HepG2 (cell line): ENCODE measurements around the gene POU2F1. TPM values are rescaled to one million over a fixed set of nuclear protein-coding genes. Genes with fewer than 3 reads are reported as not detected.

Experiments
- ATAC-seq: fragments of 200-7000 bp; cut with Tn5 transposase; 3 replicates; pipeline ENCODE4 v1.9.1; 2020; ENCODE audit warnings: mild to moderate bottlenecking, moderate library complexity
- BruUV-seq: library from RNA; stranded (reverse); fragments of 400-500 nt; replicated peaks from 2 replicates; lab custom pipeline; 2021; lab: Mats Ljungman, UMichigan
- CTCF ChIA-PET: fragments of 300-600 bp; formaldehyde crosslinking; extraction: SDS; loops from one replicate; lab custom pipeline; 2021; ENCODE audit warnings: low total read pairs, inconsistent platforms, low intra/inter-chr PET ratio; lab: Yijun Ruan, JAX
- POLR2A ChIA-PET: fragments of 350-600 bp; sonication (Branson Sonifier 250); formaldehyde crosslinking; loops from one replicate; lab custom pipeline; 2020; ENCODE audit warnings: antibody characterized with exemption, inconsistent platforms; lab: Yijun Ruan, JAX
- DNase-seq: peaks from one replicate; pipeline ENCODE4 v3.0.0-alpha.2; 2015; ENCODE audit warnings: low spot score
- FAIRE-seq: peaks from 3 replicates; lab custom pipeline; 2011; peaks lifted over from hg19 to GRCh38; lab: Jason Lieb, UNC
- H2AFZ ChIP-seq: one replicate; pipeline ENCODE4 v1.6.1; 2011; ENCODE audit warnings: low read length, inconsistent platforms
- H3K27ac ChIP-seq: fragments of 300-600 bp; 3 replicates; pipeline ENCODE4 v1.8.0; 2011; ENCODE audit warnings: mixed run types, mild to moderate bottlenecking, mixed read lengths, low read length, inconsistent platforms; ENCODE audit not compliant: insufficient read depth; ENCODE audit errors: extremely low read length
- H3K27me3 ChIP-seq, 2 experiments: fragments of 200-600 bp in 1 of 2; 2 replicates in 1 of 2; 3 replicates in 1 of 2; pipeline versions ENCODE4 v1.6.0 to v1.8.0; 2011; ENCODE audit warnings: low read length in 2 of 2, mild to moderate bottlenecking in 2 of 2, moderate library complexity in 2 of 2, inconsistent platforms in 1 of 2; ENCODE audit not compliant: insufficient read depth in 2 of 2, control insufficient read depth in 1 of 2
- H3K36me3 ChIP-seq, 2 experiments: fragments of 200-600 bp in 1 of 2; replicated peaks in 1 of 2; 2 replicates in 1 of 2; 3 replicates in 1 of 2; pipeline versions ENCODE4 v1.5.1 to v1.8.0; 2011; ENCODE audit warnings: low read length in 2 of 2, inconsistent platforms in 1 of 2; ENCODE audit not compliant: insufficient read depth in 2 of 2, control insufficient read depth in 1 of 2
- H3K4me1 ChIP-seq: 2 replicates; pipeline ENCODE4 v1.5.1; 2012; ENCODE audit warnings: low read length, inconsistent platforms; ENCODE audit not compliant: insufficient read depth
- H3K4me2 ChIP-seq: 2 replicates; pipeline ENCODE4 v1.6.0; 2011; ENCODE audit warnings: low read depth, low read length, inconsistent platforms
- H3K4me3 ChIP-seq, 3 experiments: fragments of 200-600 bp in 1 of 3; sonication (generic), shearing (Covaris generic) in 1 of 3; replicated peaks in 1 of 3; 2 replicates each; pipeline ENCODE4 v1.5.1; 2011 to 2016; ENCODE audit warnings: low read length in 3 of 3, inconsistent platforms in 2 of 3, low read depth in 2 of 3, mild to moderate bottlenecking in 2 of 3, control low read depth in 1 of 3, mixed read lengths in 1 of 3; ENCODE audit not compliant: insufficient read depth in 1 of 3
- H3K79me2 ChIP-seq: one replicate; pipeline ENCODE4 v1.6.1; 2011; ENCODE audit warnings: low read length, inconsistent platforms; ENCODE audit not compliant: insufficient read depth
- H3K9ac ChIP-seq: 2 replicates; pipeline ENCODE4 v1.6.0; 2011; ENCODE audit warnings: mild to moderate bottlenecking, low read depth, low read length, inconsistent platforms; ENCODE audit not compliant: insufficient read depth
- H3K9me3 ChIP-seq: 2 replicates; pipeline ENCODE4 v1.5.1; 2012; ENCODE audit warnings: mild to moderate bottlenecking, low read length
- H4K20me1 ChIP-seq: 2 replicates; pipeline ENCODE4 v1.6.0; 2011; ENCODE audit warnings: inconsistent platforms, mild to moderate bottlenecking, low read length, moderate library complexity; ENCODE audit not compliant: insufficient read depth
- MAZ ChIP-seq, 2 experiments: sonication (generic) in 1 of 2; formaldehyde crosslinking in 1 of 2; IDR thresholded peaks; 2 replicates each; pipeline versions ENCODE4 v1.5.0 to v1.6.1; 2012 to 2020; ENCODE audit warnings: low read depth in 2 of 2, mild to moderate bottlenecking in 2 of 2, borderline replicate concordance in 1 of 2, improper control_type of control experiment in 1 of 2, low read length in 1 of 2, missing genetic modification reagents in 1 of 2, moderate library complexity in 1 of 2
- POLR2G ChIP-seq: fragments of 200-400 bp; formaldehyde crosslinking; IDR thresholded peaks from 2 replicates; pipeline ENCODE4 v1.6.1; 2018; ENCODE audit warnings: mild to moderate bottlenecking, low read depth, low read length, moderate library complexity
- RAD51 ChIP-seq: fragments of 450-650 bp; IDR thresholded peaks from 2 replicates; pipeline ENCODE4 v1.6.1; 2016; ENCODE audit warnings: borderline replicate concordance
- ZNF629 ChIP-seq: sonication (generic); formaldehyde crosslinking; conservative IDR thresholded peaks from 2 replicates; pipeline ENCODE4 v1.5.0; 2020; ENCODE audit warnings: missing genetic modification reagents
- ZNF644 ChIP-seq: IDR thresholded peaks from 2 replicates; pipeline ENCODE4 v1.6.1; 2016; ENCODE audit warnings: low read depth
- WGBS: methylation state at CpG from one replicate; pipeline ENCODE4 v1.1.6; 2017; ENCODE audit warnings: low lambda C conversion rate; 5-methylcytosine and 5-hydroxymethylcytosine counted together
- in situ Hi-C: cut with HindIII; loops from 2 replicates; pipeline ENCODE4 v1.10.0; 2017; ENCODE audit warnings: low pct_unique_long_range_greater_than_20kb; ENCODE audit not compliant: extremely low pct_ligation_motif_present
- intact Hi-C: fragments of 100-400 bp; cut with micrococcal nuclease; formaldehyde crosslinking; loops from one replicate; pipeline ENCODE4 v1.10.0; 2022; ENCODE audit not compliant: unreplicated experiment
- polyA plus RNA-seq, 8 experiments: library from polyadenylated mRNA; depleted of rRNA in 3 of 8; stranded (reverse) in 7 of 8; unstranded in 1 of 8; fragments of >200 nt; fragmentation: Illumina TruSeq in 4 of 8; extraction: Trizol in 4 of 8; gene quantifications; 2 replicates each; pipeline versions ENCODE4 v1.2.1 to v1.2.3, GENCODE V29; 2011 to 2016; ENCODE audit warnings: low read depth in 4 of 8, missing spikeins in 1 of 8, mixed read lengths in 1 of 8; ENCODE audit not compliant: insufficient read depth in 1 of 8
- total RNA-seq, 5 experiments: library from RNA; depleted of rRNA; stranded (reverse); fragments of >200 nt; fragmentation: Illumina TruSeq; extraction: Trizol; gene quantifications; 2 replicates each; pipeline ENCODE4 v1.2.3, GENCODE V29; 2016; ENCODE audit warnings: low read depth in 1 of 5

Gene POU2F1
- total and polyA plus RNA-seq, 2 of the 13 experiments (the other 11 are each of a cell fraction or from before 2014, with no cell fraction given) = 10.2 to 13.0 TPM

DNA sequence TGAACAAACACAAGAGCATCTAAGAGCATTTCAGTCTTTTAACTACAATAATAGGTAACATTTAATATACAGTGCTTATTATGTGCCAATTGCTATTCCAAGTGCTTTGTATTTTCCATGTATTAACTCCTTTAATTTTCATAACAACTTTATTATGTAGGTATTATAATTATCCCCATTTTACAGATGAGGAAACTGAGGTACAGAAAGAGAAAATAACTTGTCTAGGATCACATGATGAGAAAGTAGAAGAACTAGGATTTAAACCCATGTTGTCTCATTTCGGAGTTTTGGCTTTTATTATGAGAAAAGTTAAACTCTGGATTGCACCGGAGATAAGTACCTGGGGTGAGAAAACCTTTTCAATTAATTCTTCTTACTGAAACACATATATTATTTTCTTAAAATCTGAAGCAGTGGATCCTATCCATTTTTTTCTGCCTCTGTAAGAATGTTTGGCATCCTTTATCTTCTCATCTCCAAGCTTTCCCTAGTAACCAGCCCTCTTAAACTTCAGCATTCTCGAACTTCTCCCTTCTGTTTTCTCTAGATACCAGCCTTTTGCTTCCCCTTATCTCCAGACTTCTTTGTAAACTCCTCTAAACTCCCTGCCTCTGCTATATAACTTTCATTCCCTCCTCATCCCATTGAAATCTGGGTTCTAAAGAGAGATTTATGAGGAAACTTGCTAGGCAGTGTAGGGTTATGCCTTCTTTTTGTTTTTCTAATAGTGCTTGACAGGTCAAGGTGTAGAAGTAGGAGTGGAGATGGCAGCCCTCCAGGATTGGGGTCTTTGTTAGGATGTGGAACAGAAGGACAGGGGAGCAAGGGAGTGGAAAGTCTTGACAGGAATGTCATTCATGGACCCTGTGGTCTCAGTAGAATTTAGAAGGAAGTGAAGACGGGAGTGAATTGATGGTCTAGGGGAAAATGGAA is 28.3 kb downstream of the POU2F1 start:
- Histone ChIP-seq H3K79me2 (peaks cover 42% of the 10 kb centered on the region), H3K9me3 (no peaks in the 10 kb centered on the region), H2AFZ (no peak overlapping the region), H4K20me1 (no peaks in the 10 kb centered on the region)
- no TSS peak for BruUV-seq
- no peak for ATAC-seq
- POLR2A ChIA-PET = no interaction called here
- TF ChIP-seq POLR2G = no peak
- TF ChIP-seq ZNF629 (CRISPR knock-in tag) = peak; percentile 41; the same call in 1 of the 2 replicates
- TF ChIP-seq, all 625 proteins: peak for 1
- FAIRE-seq (no peak), DNase-seq (no peak)
- Histone ChIP-seq H3K27me3 (no peaks in the 10 kb centered on the region), H3K36me3 (no peaks in the 10 kb centered on the region), H3K4me3 (no peak overlapping the region), H3K4me1 (peaks cover 16% of the 10 kb centered on the region), H3K4me2 (no peak overlapping the region), H3K27ac (no peak overlapping the region), H3K9ac (no peak overlapping the region)
- WGBS = 96% methylated on average over 4 of the region's 4 CpGs
- CTCF ChIA-PET = no interaction called here
- intact Hi-C loops = no loop called here
- in situ Hi-C loops = no loop called here

DNA sequence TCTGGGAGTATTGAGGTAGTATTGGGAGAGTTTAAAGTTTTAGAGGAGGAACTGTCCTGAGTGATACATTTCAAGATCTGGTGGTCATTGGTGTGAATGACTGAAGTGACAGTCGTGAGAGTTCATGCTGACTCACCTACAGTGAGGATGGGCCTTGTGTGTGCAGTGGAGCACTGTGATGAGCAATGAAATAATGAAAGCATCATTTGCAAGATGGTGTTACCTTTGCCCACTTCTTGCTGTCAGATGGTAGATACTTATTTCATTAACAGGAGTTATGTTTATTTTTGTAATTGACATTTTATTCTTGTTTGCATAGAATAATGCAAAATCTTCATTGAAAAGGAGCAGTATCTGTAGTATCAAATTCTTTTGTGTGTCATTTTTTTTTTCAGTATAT is 29.0 kb downstream of the POU2F1 start:
- H3K79me2 ChIP-seq = peaks cover 45% of the 10 kb centered on the region
- no peak for FAIRE-seq
- WGBS = 80% methylated on average over 1 of the region's 1 CpG

More for the DNA sequence above, 29.0 kb downstream of the POU2F1 start:
- TF ChIP-seq ZNF644 (CRISPR knock-in tag) (no peak), RAD51 (no peak), MAZ (IDR thresholded peaks at IDR 0.05; ENCODE audit: borderline replicate concordance, low read depth, low read length) (no peak), MAZ (CRISPR knock-in tag; IDR thresholded peaks at IDR 0.05; ENCODE audit: low read depth) (no peak)
- in situ Hi-C loops = loop anchor here (25.0 kb wide), 1 partner anchor 288 kb away; no protein-coding TSS in a partner anchor
- no TSS peak for BruUV-seq
- H4K20me1 ChIP-seq = no peaks in the 10 kb centered on the region
- no peak overlapping the region for H3K4me2 ChIP-seq
- no peaks in the 10 kb centered on the region for H3K36me3 ChIP-seq
- no peaks in the 10 kb centered on the region for H3K9me3 ChIP-seq
- H2AFZ ChIP-seq = no peak overlapping the region
- no peak overlapping the region for H3K27ac ChIP-seq
- no peak overlapping the region for H3K9ac ChIP-seq
- CTCF ChIA-PET = no interaction called here
- intact Hi-C loops = no loop called here
- POLR2A ChIA-PET = no interaction called here
- no peak overlapping the region for H3K4me3 ChIP-seq
- no peaks in the 10 kb centered on the region for H3K27me3 ChIP-seq
- DNase-seq = no peak
- peaks cover 16% of the 10 kb centered on the region for H3K4me1 ChIP-seq
- ATAC-seq = no peak
